Effector memory CD4-positive, alpha-beta T cell (primary cell): Measurements from ENCODE around the gene KIFAP3.

Experiments
- DNase-seq, 3 donors: peaks; one replicate each; pipeline ENCODE4 v3.0.0-alpha.2; 2020
- H3K27ac ChIP-seq: 2 replicates; pipeline ENCODE4 v1.7.0; 2013; ENCODE audit warnings: mild to moderate bottlenecking, low read length, moderate library complexity; ENCODE audit not compliant: insufficient read depth, poor library complexity, severe bottlenecking
- H3K27me3 ChIP-seq: replicated peaks from 2 replicates; pipeline ENCODE4 v1.7.0; 2013; ENCODE audit warnings: mild to moderate bottlenecking, low read length; ENCODE audit not compliant: insufficient read depth, control insufficient read depth, poor library complexity, severe bottlenecking
- H3K36me3 ChIP-seq: 2 replicates; pipeline ENCODE4 v1.7.0; 2013; ENCODE audit warnings: mild to moderate bottlenecking, low read length, moderate library complexity; ENCODE audit not compliant: control insufficient read depth, insufficient read depth
- H3K4me1 ChIP-seq: 2 replicates; pipeline ENCODE4 v1.7.0; 2013; ENCODE audit warnings: low read length, mild to moderate bottlenecking; ENCODE audit not compliant: control insufficient read depth, insufficient read depth, poor library complexity, severe bottlenecking
- H3K4me3 ChIP-seq: 2 replicates; pipeline ENCODE4 v1.7.0; 2013; ENCODE audit warnings: low read length, low read depth, mild to moderate bottlenecking; ENCODE audit not compliant: insufficient read depth, poor library complexity, severe bottlenecking
- H3K9me3 ChIP-seq: 2 replicates; pipeline ENCODE4 v1.7.0; 2013; ENCODE audit warnings: mild to moderate bottlenecking, low read length, moderate library complexity; ENCODE audit not compliant: control insufficient read depth

KIFAP3 gene

GRCh38 chr1:169999761-170000160, 74.7 kb downstream of the KIFAP3 start:
- no peaks in the 10 kb centered on the region for H3K27me3 ChIP-seq

DNA sequence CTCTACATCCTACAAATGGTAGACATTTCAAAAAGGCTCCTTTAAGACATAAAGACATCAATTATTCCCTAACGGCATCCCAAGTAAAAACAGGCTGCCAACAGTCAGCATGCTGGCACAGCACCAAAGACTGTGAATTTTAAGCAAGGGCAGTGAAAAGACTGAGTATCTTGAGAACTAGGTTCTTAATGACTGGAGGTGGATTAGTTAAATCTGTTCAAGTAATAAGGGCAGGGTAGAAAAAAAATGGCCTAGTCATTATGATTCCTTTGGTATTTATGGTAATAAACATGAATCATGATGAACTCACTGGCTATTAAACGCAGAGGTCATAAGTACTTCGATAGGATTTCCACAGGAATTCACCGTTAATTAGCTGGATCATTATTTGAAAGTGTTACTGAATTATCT, 75.2 kb downstream of the KIFAP3 start:
- no peak overlapping the region for H3K27ac ChIP-seq
- no peaks in the 10 kb centered on the region for H3K36me3 ChIP-seq
- H3K9me3 ChIP-seq = no peaks in the 10 kb centered on the region
- no peaks in the 10 kb centered on the region for H3K27me3 ChIP-seq
- no peaks in the 10 kb centered on the region for H3K4me1 ChIP-seq
- no peak for DNase-seq
- no peak overlapping the region for H3K4me3 ChIP-seq

More at GRCh38 chr1:169999761-170000160, 74.7 kb downstream of the KIFAP3 start:
- H3K4me1 ChIP-seq = no peaks in the 10 kb centered on the region
- H3K36me3 ChIP-seq = no peaks in the 10 kb centered on the region
- H3K9me3 ChIP-seq = no peaks in the 10 kb centered on the region
- no peak overlapping the region for H3K27ac ChIP-seq
- no peak for DNase-seq
- no peak overlapping the region for H3K4me3 ChIP-seq

- DNase-seq = no peak
- no peaks in the 10 kb centered on the region for H3K36me3 ChIP-seq
- no peak overlapping the region for H3K27ac ChIP-seq
- H3K4me1 ChIP-seq = no peaks in the 10 kb centered on the region
- no peaks in the 10 kb centered on the region for H3K27me3 ChIP-seq
- no peaks in the 10 kb centered on the region for H3K9me3 ChIP-seq
- no peak overlapping the region for H3K4me3 ChIP-seq
Measured at GRCh38 chr1:169995993-169996392, 78.5 kb downstream of the KIFAP3 start.

GRCh38 chr1:169989246-169989645, 85.2 kb downstream of the KIFAP3 start:
- no peak for DNase-seq

GRCh38 chr1:169985757-169986156, 88.7 kb downstream of the KIFAP3 start:
- Histone ChIP-seq H3K4me3 (no peak overlapping the region), H3K36me3 (peaks cover 3% of the 10 kb centered on the region), H3K27me3 (no peaks in the 10 kb centered on the region), H3K4me1 (no peaks in the 10 kb centered on the region), H3K27ac (no peak overlapping the region), H3K9me3 (no peaks in the 10 kb centered on the region)
- no peak for DNase-seq

More at GRCh38 chr1:169989246-169989645, 85.2 kb downstream of the KIFAP3 start:
- Histone ChIP-seq H3K27me3 (no peaks in the 10 kb centered on the region), H3K9me3 (no peaks in the 10 kb centered on the region), H3K36me3 (peaks cover 3% of the 10 kb centered on the region), H3K4me1 (no peaks in the 10 kb centered on the region), H3K4me3 (no peak overlapping the region), H3K27ac (no peak overlapping the region)

DNA sequence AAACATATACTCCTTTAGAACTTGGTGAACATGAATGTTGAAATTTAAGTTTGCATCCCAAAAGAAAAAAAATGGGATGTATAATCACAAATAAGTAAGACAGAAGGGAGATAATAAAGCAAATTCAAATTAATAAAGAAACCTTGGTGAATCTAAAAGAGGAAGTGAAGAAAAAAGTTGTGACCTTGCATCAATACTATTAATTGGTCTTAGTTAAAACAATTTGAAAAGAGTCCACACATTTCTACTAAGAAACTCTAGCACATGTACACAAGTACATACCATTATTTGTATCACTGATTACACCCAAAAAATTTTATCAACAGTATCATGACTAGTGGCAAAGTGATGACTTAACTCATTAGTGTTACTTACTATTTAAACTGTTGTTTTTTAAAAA, 100.4 kb downstream of the KIFAP3 start:
- H3K27ac ChIP-seq = no peak overlapping the region
- no peaks in the 10 kb centered on the region for H3K9me3 ChIP-seq
- DNase-seq = no peak
- H3K4me1 ChIP-seq = no peaks in the 10 kb centered on the region
- no peaks in the 10 kb centered on the region for H3K27me3 ChIP-seq
- no peak overlapping the region for H3K4me3 ChIP-seq
- no peaks in the 10 kb centered on the region for H3K36me3 ChIP-seq

DNA sequence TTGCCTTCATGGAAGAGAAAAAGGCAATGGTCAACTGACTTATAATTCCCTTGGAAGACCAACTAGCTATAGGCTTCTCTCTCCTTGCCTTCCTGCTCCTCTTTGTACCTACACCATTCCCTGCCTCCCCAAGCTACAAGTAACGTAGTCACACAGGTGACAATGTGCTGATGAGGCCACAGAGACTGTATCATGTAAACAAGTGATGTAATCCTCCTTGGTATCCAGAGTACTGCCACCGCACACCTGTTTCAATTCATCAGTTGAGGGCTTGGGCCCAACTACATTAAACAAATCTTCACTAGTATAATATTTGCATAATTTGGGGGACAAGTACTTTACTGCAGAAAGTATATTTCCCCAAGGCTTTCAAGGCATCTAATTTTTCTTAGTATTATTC, 104.4 kb downstream of the KIFAP3 start:
- DNase-seq = no peak
- Histone ChIP-seq H3K27me3 (no peaks in the 10 kb centered on the region), H3K27ac (no peak overlapping the region), H3K4me1 (no peaks in the 10 kb centered on the region), H3K9me3 (no peaks in the 10 kb centered on the region), H3K36me3 (no peaks in the 10 kb centered on the region), H3K4me3 (no peak overlapping the region)

- Histone ChIP-seq H3K9me3 (no peaks in the 10 kb centered on the region), H3K4me1 (no peaks in the 10 kb centered on the region), H3K4me3 (no peak overlapping the region), H3K36me3 (peaks cover 3% of the 10 kb centered on the region), H3K27ac (no peak overlapping the region), H3K27me3 (no peaks in the 10 kb centered on the region)
- no peak for DNase-seq
Measured at GRCh38 chr1:169968174-169968573, 106.3 kb downstream of the KIFAP3 start.

DNA sequence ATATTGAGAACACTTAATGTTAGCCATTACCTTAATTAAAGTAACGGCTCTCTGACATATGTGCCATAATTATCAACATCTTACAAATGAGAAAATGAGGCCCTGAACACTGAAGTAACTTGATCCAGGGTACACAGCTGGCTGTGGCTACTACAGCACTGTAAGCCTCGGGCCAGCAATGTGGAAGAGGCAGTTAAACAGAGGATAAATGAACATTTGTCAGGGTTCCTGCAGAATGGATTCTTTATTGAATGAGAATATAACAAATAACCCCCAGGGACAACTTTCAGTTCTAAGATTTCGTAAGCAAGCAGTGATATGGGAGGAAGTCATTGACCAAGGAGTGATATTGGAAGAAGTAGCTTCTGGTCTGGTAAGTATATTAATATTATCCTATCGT, 110.3 kb downstream of the KIFAP3 start:
- no peak for DNase-seq
- no peak overlapping the region for H3K4me3 ChIP-seq
- H3K27me3 ChIP-seq = no peaks in the 10 kb centered on the region
- H3K36me3 ChIP-seq = peaks cover 3% of the 10 kb centered on the region
- H3K4me1 ChIP-seq = no peaks in the 10 kb centered on the region
- H3K9me3 ChIP-seq = no peaks in the 10 kb centered on the region
- no peak overlapping the region for H3K27ac ChIP-seq

- Histone ChIP-seq H3K9me3 (no peaks in the 10 kb centered on the region), H3K27ac (no peak overlapping the region), H3K4me3 (no peak overlapping the region), H3K4me1 (no peaks in the 10 kb centered on the region), H3K27me3 (no peaks in the 10 kb centered on the region), H3K36me3 (peaks cover 2% of the 10 kb centered on the region)
- no peak for DNase-seq
Measured at GRCh38 chr1:169959686-169960085, 114.8 kb downstream of the KIFAP3 start.

DNA sequence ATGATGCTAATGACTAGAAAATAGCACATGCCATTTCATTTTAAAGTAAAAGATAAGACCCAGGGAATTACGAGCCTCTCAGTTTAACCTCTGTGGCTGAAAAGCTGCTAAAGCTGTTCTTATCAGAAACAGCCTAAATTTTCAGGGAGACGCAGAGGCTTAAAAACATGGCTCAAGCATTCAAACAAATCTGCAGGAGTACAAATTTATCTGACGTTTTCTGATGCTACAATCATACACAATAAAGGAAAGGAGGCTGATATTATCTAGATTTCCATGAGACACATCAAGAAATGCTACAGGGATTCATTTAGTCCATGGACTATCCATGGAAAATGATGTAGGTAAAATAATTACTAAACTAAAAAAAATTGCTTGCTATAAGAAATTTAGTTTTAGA, 115.5 kb downstream of the KIFAP3 start:
- H3K4me1 ChIP-seq = no peaks in the 10 kb centered on the region
- DNase-seq = no peak

More for the DNA sequence above, 115.5 kb downstream of the KIFAP3 start:
- Histone ChIP-seq H3K9me3 (no peaks in the 10 kb centered on the region), H3K36me3 (no peaks in the 10 kb centered on the region), H3K27ac (no peak overlapping the region), H3K27me3 (no peaks in the 10 kb centered on the region), H3K4me3 (no peak overlapping the region)
